Smooth muscle cell (in vitro differentiated cells): Measurements from ENCODE around the gene TSPAN12. TPM values are rescaled to one million over a fixed set of nuclear protein-coding genes. Genes with fewer than 3 reads are reported as not detected.

ENCODE experiments used
- DNase-seq: peaks from one replicate; lab custom pipeline; 2025; ENCODE audit not compliant: unreplicated experiment; lab: John Stamatoyannopoulos, UW
- H2AFZ ChIP-seq: fragments of 200-600 bp; sonication (generic); 2 replicates; pipeline ENCODE4 v1.6.0; 2016; ENCODE audit warnings: antibody characterized with exemption, low read depth, mild to moderate bottlenecking
- H3F3A ChIP-seq: fragments of 200-600 bp; sonication (generic); 2 replicates; pipeline ENCODE4 v1.6.0; 2017; ENCODE audit warnings: antibody characterized with exemption, low read depth
- H3K27ac ChIP-seq: fragments of 200-600 bp; sonication (generic); 2 replicates; pipeline ENCODE4 v1.5.1; 2016; ENCODE audit warnings: low read depth, mild to moderate bottlenecking
- H3K27me3 ChIP-seq: fragments of 200-600 bp; sonication (generic); 2 replicates; pipeline ENCODE4 v1.6.1; 2016; ENCODE audit warnings: low read depth, mild to moderate bottlenecking
- H3K36me3 ChIP-seq: fragments of 200-600 bp; sonication (generic); 2 replicates; pipeline ENCODE4 v1.5.1; 2016; ENCODE audit warnings: low read depth
- H3K4me1 ChIP-seq: fragments of 200-600 bp; sonication (generic); 2 replicates; pipeline ENCODE4 v1.5.1; 2016; ENCODE audit warnings: low read depth
- H3K4me2 ChIP-seq: fragments of 200-600 bp; sonication (generic); 2 replicates; pipeline ENCODE4 v1.6.0; 2016; ENCODE audit warnings: mild to moderate bottlenecking
- H3K4me3 ChIP-seq: fragments of 200-600 bp; sonication (generic); 2 replicates; pipeline ENCODE4 v1.5.1; 2016; ENCODE audit warnings: mild to moderate bottlenecking
- H3K79me2 ChIP-seq: fragments of 200-600 bp; sonication (generic); 2 replicates; pipeline ENCODE4 v1.6.0; 2016; ENCODE audit warnings: low read depth, mild to moderate bottlenecking
- H3K9ac ChIP-seq: fragments of 200-600 bp; sonication (generic); 2 replicates; pipeline ENCODE4 v1.6.0; 2016; ENCODE audit warnings: low read depth
- H3K9me3 ChIP-seq: fragments of 200-600 bp; sonication (generic); replicated peaks from 2 replicates; pipeline ENCODE4 v1.5.1; 2016; ENCODE audit warnings: low read depth
- H4K20me1 ChIP-seq: fragments of 200-600 bp; sonication (generic); 2 replicates; pipeline ENCODE4 v1.6.0; 2016; ENCODE audit warnings: low read depth
- WGBS: methylation state at CpG from one replicate; pipeline ENCODE4 v1.1.7; 2016; ENCODE audit warnings: low lambda C conversion rate; 5-methylcytosine and 5-hydroxymethylcytosine counted together
- polyA plus RNA-seq: library from polyadenylated mRNA; unstranded; fragments of >200 nt; fragmentation: Nextera tagmentation; extraction: Ambion mirVana; gene quantifications from 2 replicates; pipeline ENCODE4 v1.2.1, GENCODE V29; 2016
- total RNA-seq: library from RNA; depleted of rRNA; stranded (reverse); fragments of >200 nt; gene quantifications from 2 replicates; pipeline ENCODE4 v1.2.3, GENCODE V29; 2014
- TF ChIP-seq, protein P1 (sequence below): fragments of 200-600 bp; sonication (generic); IDR thresholded peaks from 2 replicates; pipeline ENCODE4 v1.5.1; 2017; ENCODE audit warnings: borderline replicate concordance, mild to moderate bottlenecking, antibody characterized with exemption; ENCODE audit not compliant: insufficient read depth, poor library complexity, severe bottlenecking

The TSPAN12 gene
- total and polyA plus RNA-seq, 2 experiments from 2014 or later: 3.7 to 5.8 TPM

DNA sequence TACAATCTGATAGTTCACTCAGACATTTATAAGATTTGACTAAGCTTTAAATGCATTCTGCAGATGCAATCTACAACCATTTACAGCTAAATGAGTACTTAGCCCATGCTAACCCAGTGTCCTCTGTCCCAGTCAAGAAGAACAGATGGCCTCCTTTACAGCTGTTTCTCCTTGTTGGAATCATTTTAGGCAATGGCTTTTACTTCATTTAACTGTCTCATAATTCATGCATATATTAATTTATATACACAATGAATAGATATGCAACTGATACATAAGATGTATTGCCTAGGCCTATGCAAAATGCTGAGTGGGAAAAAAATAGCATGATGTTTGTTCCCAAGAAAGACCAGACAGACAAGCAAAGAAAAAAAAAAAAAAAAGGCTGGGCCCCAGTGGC, 82.2 kb downstream of the TSPAN12 start:
- Histone ChIP-seq H3K9ac (no peak overlapping the region), H3K4me1 (no peaks in the 10 kb centered on the region)
- no peak for DNase-seq

GRCh38 chr7:120774481-120774880, 83.5 kb downstream of the TSPAN12 start:
- Histone ChIP-seq H3K4me1 (no peaks in the 10 kb centered on the region), H3K9ac (no peak overlapping the region), H3F3A (peaks cover 5% of the 10 kb centered on the region), H3K4me2 (no peak overlapping the region), H2AFZ (no peak overlapping the region), H3K4me3 (no peak overlapping the region), H3K9me3 (no peaks in the 10 kb centered on the region), H3K27me3 (no peaks in the 10 kb centered on the region), H3K36me3 (no peaks in the 10 kb centered on the region), H3K27ac (no peak overlapping the region), H4K20me1 (no peaks in the 10 kb centered on the region), H3K79me2 (no peaks in the 10 kb centered on the region)
- no peak for DNase-seq
- 62% methylated on average over 3 of the region's 3 CpGs for WGBS
- TF ChIP-seq, protein P1, sequence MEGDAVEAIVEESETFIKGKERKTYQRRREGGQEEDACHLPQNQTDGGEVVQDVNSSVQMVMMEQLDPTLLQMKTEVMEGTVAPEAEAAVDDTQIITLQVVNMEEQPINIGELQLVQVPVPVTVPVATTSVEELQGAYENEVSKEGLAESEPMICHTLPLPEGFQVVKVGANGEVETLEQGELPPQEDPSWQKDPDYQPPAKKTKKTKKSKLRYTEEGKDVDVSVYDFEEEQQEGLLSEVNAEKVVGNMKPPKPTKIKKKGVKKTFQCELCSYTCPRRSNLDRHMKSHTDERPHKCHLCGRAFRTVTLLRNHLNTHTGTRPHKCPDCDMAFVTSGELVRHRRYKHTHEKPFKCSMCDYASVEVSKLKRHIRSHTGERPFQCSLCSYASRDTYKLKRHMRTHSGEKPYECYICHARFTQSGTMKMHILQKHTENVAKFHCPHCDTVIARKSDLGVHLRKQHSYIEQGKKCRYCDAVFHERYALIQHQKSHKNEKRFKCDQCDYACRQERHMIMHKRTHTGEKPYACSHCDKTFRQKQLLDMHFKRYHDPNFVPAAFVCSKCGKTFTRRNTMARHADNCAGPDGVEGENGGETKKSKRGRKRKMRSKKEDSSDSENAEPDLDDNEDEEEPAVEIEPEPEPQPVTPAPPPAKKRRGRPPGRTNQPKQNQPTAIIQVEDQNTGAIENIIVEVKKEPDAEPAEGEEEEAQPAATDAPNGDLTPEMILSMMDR: no peak

More for the DNA sequence above, 82.2 kb downstream of the TSPAN12 start:
- Histone ChIP-seq H3K27me3 (no peaks in the 10 kb centered on the region), H3K4me2 (no peak overlapping the region), H3F3A (peaks cover 5% of the 10 kb centered on the region), H3K79me2 (no peaks in the 10 kb centered on the region), H3K36me3 (no peaks in the 10 kb centered on the region), H2AFZ (peak overlapping the region; percentile 70), H3K9me3 (no peaks in the 10 kb centered on the region), H3K4me3 (no peak overlapping the region), H3K27ac (no peak overlapping the region), H4K20me1 (no peaks in the 10 kb centered on the region)
- TF ChIP-seq, protein P1: no peak

DNA sequence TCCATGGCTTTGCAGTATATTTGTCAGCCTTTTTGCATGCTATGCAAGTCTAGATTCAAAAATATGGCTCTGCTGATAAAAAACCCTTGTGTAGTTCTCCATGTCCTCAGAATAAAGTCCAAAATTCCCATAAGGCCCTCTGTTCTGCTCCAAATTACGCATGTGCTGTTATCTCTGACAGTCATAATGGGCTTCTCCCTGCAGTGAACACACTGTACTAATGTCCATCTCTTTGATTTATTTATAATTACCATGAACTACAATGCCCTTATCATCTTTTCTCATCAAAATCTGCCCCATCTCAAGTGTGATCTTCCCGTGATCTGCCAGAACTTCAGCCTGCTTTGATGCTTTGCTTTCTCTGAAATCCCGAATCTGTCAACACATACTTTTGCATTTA, 87.7 kb downstream of the TSPAN12 start:
- no peak overlapping the region for H2AFZ ChIP-seq
- no peak overlapping the region for H3K27ac ChIP-seq
- H3K27me3 ChIP-seq: no peaks in the 10 kb centered on the region
- WGBS: 94% methylated on average over 3 of the region's 3 CpGs
- no peak overlapping the region for H3K4me3 ChIP-seq
- H3K4me2 ChIP-seq: no peak overlapping the region
- peaks cover under 1% of the 10 kb centered on the region for H3F3A ChIP-seq
- H4K20me1 ChIP-seq: no peaks in the 10 kb centered on the region
- no peaks in the 10 kb centered on the region for H3K79me2 ChIP-seq
- H3K9me3 ChIP-seq: no peaks in the 10 kb centered on the region
- H3K4me1 ChIP-seq: no peaks in the 10 kb centered on the region
- DNase-seq: no peak
- no peak overlapping the region for H3K9ac ChIP-seq
- TF ChIP-seq, protein P1: no peak
- no peaks in the 10 kb centered on the region for H3K36me3 ChIP-seq

DNA sequence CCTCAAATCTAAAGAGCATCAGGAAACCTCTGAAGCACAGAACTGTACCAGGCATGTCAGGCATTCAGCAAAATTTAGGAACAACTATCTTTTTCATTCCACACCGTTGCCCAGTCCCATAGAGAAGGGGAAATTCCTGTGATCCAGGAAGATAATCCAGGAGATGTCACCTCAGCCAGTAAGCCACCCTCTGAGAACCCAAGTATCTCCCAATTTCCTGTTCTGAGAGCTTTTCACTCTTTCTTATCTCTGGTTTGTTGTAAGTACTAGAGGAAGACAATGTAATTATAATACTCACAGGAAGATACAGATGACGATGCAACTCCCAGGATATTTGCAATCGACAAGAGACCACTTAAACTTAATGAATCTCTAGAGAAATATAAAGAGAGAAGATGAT, 97.1 kb downstream of the TSPAN12 start:
- H3K4me3 ChIP-seq: no peak overlapping the region
- no peaks in the 10 kb centered on the region for H4K20me1 ChIP-seq
- no peak overlapping the region for H3K9ac ChIP-seq
- TF ChIP-seq, protein P1: no peak
- H3K4me1 ChIP-seq: no peaks in the 10 kb centered on the region
- H3K27me3 ChIP-seq: no peaks in the 10 kb centered on the region
- WGBS: 72% methylated on average over 3 of the region's 3 CpGs
- H2AFZ ChIP-seq: no peak overlapping the region
- no peaks in the 10 kb centered on the region for H3K36me3 ChIP-seq
- no peaks in the 10 kb centered on the region for H3K9me3 ChIP-seq
- H3K79me2 ChIP-seq: no peaks in the 10 kb centered on the region
- no peaks in the 10 kb centered on the region for H3F3A ChIP-seq
- no peak overlapping the region for H3K4me2 ChIP-seq
- no peak overlapping the region for H3K27ac ChIP-seq
- DNase-seq: no peak
